Measurements from ENCODE around the gene IHH.

The IHH gene

DNA sequence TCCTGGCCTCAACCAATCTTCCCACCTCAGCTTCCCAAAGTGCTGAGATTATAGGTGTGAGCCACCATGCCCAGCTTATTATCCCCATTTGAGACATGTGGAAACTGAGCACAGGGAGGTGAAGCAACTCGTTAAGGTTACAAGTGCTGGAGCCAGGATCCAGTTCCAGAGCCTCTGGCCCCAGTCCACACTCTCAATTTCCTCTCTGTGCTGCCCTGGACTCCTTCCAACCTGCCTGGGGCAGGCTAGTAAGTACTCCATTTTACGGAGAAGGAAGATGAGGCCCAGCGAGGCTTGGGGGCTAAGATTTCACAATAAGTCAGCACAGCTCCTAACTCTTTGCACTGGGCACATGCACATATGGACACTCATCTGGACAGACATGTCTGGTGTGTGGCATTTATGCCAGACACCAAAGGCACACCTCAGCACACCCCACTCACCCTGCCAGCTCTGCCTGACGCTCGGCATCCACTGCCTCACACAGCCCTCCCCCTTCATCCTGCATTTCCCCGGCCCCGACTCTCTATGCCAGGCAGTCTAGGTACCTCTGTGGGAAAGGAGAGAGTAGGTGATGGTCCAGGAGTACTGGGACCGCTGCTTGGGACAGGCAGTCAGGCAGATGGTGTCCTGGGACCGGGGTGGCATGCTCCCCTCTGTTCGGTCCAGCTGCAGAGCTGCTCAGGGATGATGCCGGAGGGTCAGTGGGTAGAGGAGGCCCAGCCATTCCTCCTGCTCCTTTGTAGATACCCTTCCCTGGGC, 39.9 kb downstream of the IHH start:
- TF ChIP-seq, protein P1, sequence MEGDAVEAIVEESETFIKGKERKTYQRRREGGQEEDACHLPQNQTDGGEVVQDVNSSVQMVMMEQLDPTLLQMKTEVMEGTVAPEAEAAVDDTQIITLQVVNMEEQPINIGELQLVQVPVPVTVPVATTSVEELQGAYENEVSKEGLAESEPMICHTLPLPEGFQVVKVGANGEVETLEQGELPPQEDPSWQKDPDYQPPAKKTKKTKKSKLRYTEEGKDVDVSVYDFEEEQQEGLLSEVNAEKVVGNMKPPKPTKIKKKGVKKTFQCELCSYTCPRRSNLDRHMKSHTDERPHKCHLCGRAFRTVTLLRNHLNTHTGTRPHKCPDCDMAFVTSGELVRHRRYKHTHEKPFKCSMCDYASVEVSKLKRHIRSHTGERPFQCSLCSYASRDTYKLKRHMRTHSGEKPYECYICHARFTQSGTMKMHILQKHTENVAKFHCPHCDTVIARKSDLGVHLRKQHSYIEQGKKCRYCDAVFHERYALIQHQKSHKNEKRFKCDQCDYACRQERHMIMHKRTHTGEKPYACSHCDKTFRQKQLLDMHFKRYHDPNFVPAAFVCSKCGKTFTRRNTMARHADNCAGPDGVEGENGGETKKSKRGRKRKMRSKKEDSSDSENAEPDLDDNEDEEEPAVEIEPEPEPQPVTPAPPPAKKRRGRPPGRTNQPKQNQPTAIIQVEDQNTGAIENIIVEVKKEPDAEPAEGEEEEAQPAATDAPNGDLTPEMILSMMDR (IDR thresholded peaks at IDR 0.05; ENCODE audit: borderline replicate concordance, insufficient read depth, low read depth, low read length), result no peak
- no peak overlapping the region for H3K4me3 ChIP-seq (ENCODE audit: low read depth, low read length)

- TF ChIP-seq, protein P1 (IDR thresholded peaks at IDR 0.05; ENCODE audit: borderline replicate concordance, insufficient read depth, low read depth, low read length), result no peak
These were observed 41.3 kb downstream of the IHH start for GRCh38 chr2:219019436-219019835.

DNA sequence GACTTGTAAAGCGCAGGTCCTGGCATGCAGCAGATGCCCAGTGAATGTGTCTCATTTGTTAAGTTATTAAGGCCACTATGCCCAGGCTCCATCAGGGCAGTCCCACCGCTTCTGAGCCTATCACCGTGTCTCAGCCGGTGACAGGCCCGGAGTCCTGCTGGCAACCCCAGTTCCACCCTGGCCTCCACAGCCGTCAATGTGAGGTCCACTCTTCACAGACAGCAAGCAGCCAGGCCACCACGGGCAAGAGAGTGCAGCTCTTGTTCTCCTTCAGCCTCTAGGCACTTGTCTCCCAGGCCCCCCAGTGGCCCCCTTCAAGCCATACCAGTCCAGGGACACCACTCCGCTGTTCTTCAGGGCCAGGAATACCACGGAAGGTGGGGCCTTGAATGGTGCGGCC, 42.0 kb downstream of the IHH start:
- TF ChIP-seq, protein P1 (IDR thresholded peaks at IDR 0.05; ENCODE audit: borderline replicate concordance, insufficient read depth, low read depth, low read length), result no peak
- H3K4me3 ChIP-seq (ENCODE audit: low read depth, low read length), result no peak overlapping the region

More at GRCh38 chr2:219019436-219019835, 41.3 kb downstream of the IHH start:
- no peak overlapping the region for H3K4me3 ChIP-seq (ENCODE audit: low read depth, low read length)

GRCh38 chr2:219018286-219018685, 42.4 kb downstream of the IHH start:
- TF ChIP-seq, protein P1 (IDR thresholded peaks at IDR 0.05; ENCODE audit: borderline replicate concordance, insufficient read depth, low read depth, low read length), result no peak
- no peak overlapping the region for H3K4me3 ChIP-seq (ENCODE audit: low read depth, low read length)

- TF ChIP-seq, protein P1 (IDR thresholded peaks at IDR 0.05; ENCODE audit: borderline replicate concordance, insufficient read depth, low read depth, low read length), result no peak
These were observed 43.4 kb downstream of the IHH start for GRCh38 chr2:219017201-219017931.

GRCh38 chr2:219016721-219017120, 44.0 kb downstream of the IHH start:
- no peak overlapping the region for H3K4me3 ChIP-seq (ENCODE audit: low read depth, low read length)
- TF ChIP-seq, protein P1 (IDR thresholded peaks at IDR 0.05; ENCODE audit: borderline replicate concordance, insufficient read depth, low read depth, low read length), result no peak

More at GRCh38 chr2:219017201-219017931, 43.4 kb downstream of the IHH start:
- H3K4me3 ChIP-seq (ENCODE audit: low read depth, low read length), result no peak overlapping the region

Measured in GM12875 (cell line).